OCI-M2 (cell line): Measurements from ENCODE around the gene PLPP7.
"Not testable (repeated sequence)": the region's sequence is repeated elsewhere in the genome, so short reads cannot be mapped to it uniquely, and the experiment has no call there.

Source experiments
- DNase-seq: peaks from one replicate; lab custom pipeline; 2025; ENCODE audit not compliant: unreplicated experiment; lab: John Stamatoyannopoulos, UW

Gene PLPP7

GRCh38 chr9:131266266-131267229, 23.0 kb upstream of the PLPP7 start:
- no peak for DNase-seq

- no peak for DNase-seq
These were observed 19.1 kb upstream of the PLPP7 start for GRCh38 chr9:131270171-131271015.

- not testable (repeated sequence) for DNase-seq
These were observed 18.6 kb upstream of the PLPP7 start for GRCh38 chr9:131271016-131271273.

GRCh38 chr9:131271506-131271931, 18.0 kb upstream of the PLPP7 start:
- DNase-seq, result no peak

- DNase-seq, result no peak
These were observed 17.3 kb upstream of the PLPP7 start for GRCh38 chr9:131272212-131272611.

GRCh38 chr9:131273146-131273855, 16.2 kb upstream of the PLPP7 start:
- DNase-seq, result no peak

- DNase-seq, result no peak
These were observed 15.5 kb upstream of the PLPP7 start for GRCh38 chr9:131273856-131274673.

GRCh38 chr9:131274674-131275331, 14.7 kb upstream of the PLPP7 start:
- no peak for DNase-seq

GRCh38 chr9:131275332-131276093, 14.0 kb upstream of the PLPP7 start:
- no peak for DNase-seq

GRCh38 chr9:131276094-131276888, 13.2 kb upstream of the PLPP7 start, which contains the start of gene FAM78A:
Gene FAM78A (minus strand): TSS chr9:131276510. CDS start chr9:131276179, 331 bp downstream.
- no peak for DNase-seq

- DNase-seq, result no peak
These were observed 12.6 kb upstream of the PLPP7 start for GRCh38 chr9:131276891-131277286.

- DNase-seq, result no peak
These were observed 12.1 kb upstream of the PLPP7 start for GRCh38 chr9:131277287-131277909.

GRCh38 chr9:131277910-131278701, 11.4 kb upstream of the PLPP7 start:
- DNase-seq, result no peak

GRCh38 chr9:131278702-131279111, 10.8 kb upstream of the PLPP7 start:
- no peak for DNase-seq

GRCh38 chr9:131279196-131279862, 10.2 kb upstream of the PLPP7 start:
- DNase-seq, result no peak

GRCh38 chr9:131279863-131280570, 9.5 kb upstream of the PLPP7 start:
- no peak for DNase-seq
